GM10248 (cell line): ENCODE results near the gene THBS1.

Experiments
- CTCF ChIA-PET: fragments of 300-600 bp; sonication (Branson Sonifier 250); formaldehyde crosslinking; extraction: SDS; loops from one replicate; lab custom pipeline; 2021; ENCODE audit warnings: antibody characterized with exemption; lab: Yijun Ruan, JAX
- POLR2A ChIA-PET: fragments of 350-650 bp; sonication (Branson Sonifier 250); formaldehyde crosslinking; extraction: SDS; loops from one replicate; lab custom pipeline; 2020; ENCODE audit warnings: antibody characterized with exemption; lab: Yijun Ruan, JAX
- DNase-seq: peaks from one replicate; pipeline ENCODE4 v3.0.0; 2012; ENCODE audit errors: extremely low spot score
- TF ChIP-seq, protein P1 (sequence below): IDR thresholded peaks from 2 replicates; pipeline ENCODE4 v1.5.1; 2012; ENCODE audit warnings: mild to moderate bottlenecking, low read depth; ENCODE audit errors: extremely low read depth, missing control alignments, control extremely low read depth

THBS1 gene

DNA sequence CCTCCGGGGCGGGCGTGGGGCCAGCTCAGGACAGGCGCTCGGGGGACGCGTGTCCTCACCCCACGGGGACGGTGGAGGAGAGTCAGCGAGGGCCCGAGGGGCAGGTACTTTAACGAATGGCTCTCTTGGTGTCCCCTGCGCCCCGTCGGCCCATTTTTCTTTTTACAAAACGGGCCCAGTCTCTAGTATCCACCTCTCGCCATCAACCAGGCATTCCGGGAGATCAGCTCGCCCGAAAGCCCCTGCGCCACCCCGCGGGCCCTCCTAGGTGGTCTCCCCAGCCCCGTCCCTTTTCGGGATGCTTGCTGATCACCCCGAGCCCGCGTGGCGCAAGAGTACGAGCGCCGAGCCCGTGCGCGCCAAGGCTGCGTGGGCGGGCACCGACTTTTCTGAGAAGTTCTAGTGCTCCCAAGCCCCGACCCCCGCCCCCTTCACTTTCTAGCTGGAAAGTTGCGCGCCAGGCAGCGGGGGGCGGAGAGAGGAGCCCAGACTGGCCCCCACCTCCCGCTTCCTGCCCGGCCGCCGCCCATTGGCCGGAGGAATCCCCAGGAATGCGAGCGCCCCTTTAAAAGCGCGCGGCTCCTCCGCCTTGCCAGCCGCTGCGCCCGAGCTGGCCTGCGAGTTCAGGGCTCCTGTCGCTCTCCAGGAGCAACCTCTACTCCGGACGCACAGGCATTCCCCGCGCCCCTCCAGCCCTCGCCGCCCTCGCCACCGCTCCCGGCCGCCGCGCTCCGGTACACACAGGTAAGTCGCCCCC lies at the start of gene THBS1:
TSS of gene THBS1 (plus strand) at position 595 of the 757 bp plus-strand sequence. CDS start 779 bp downstream, outside the sequence.
- TF ChIP-seq, protein P1, sequence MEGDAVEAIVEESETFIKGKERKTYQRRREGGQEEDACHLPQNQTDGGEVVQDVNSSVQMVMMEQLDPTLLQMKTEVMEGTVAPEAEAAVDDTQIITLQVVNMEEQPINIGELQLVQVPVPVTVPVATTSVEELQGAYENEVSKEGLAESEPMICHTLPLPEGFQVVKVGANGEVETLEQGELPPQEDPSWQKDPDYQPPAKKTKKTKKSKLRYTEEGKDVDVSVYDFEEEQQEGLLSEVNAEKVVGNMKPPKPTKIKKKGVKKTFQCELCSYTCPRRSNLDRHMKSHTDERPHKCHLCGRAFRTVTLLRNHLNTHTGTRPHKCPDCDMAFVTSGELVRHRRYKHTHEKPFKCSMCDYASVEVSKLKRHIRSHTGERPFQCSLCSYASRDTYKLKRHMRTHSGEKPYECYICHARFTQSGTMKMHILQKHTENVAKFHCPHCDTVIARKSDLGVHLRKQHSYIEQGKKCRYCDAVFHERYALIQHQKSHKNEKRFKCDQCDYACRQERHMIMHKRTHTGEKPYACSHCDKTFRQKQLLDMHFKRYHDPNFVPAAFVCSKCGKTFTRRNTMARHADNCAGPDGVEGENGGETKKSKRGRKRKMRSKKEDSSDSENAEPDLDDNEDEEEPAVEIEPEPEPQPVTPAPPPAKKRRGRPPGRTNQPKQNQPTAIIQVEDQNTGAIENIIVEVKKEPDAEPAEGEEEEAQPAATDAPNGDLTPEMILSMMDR: no peak
- POLR2A ChIA-PET: no interaction called here
- no peak for DNase-seq
- CTCF ChIA-PET: interaction anchor here (0.7 to 3.6 kb wide), 32 partner anchors 11 to 1140 kb away, joined by 3 to 17 read pairs (median 5); no protein-coding TSS in a partner anchor

DNA sequence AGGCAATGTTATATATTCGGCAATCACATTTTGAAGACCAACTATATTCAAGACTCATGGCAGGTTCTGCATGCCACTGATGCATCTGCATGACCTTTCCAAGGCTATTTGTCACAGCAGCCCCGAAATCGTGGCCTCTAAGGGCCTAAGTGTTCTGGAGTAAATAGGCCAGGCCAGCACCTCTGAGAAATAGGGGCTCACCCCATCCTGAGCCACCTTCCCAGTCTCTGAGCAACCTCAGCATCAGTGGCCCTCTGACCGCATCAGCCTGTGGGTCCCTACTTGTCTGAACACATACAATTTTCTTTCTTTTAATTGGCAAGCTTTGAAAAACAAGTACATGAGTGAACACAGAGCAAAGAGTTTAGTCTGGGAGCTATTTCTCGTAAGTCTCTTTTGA lies 45.9 kb upstream of the THBS1 start:
- POLR2A ChIA-PET: no interaction called here
- TF ChIP-seq, protein P1: no peak
- CTCF ChIA-PET: no interaction called here
- no peak for DNase-seq

DNA sequence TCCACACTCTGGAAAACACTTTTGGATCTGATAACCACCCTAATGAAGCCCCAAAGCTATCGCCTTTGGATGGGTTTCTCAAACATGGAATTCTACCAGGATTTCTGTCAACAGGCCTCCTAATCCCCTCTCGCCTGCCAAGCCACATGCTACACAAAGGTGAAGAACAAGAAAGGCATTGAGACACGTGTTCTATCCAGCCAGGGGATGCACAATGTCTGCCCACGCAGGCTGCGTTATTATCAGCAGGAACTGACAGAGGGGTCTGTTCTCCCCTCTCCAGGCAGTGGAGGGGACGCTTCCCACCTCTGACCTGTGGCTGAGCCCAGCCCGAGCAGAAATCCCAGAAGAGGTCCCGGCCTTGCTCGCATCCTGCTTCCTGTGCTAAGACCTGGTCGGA lies 45.4 kb upstream of the THBS1 start:
- TF ChIP-seq, protein P1: no peak
- no peak for DNase-seq
- ChIA-PET POLR2A (no interaction called here), CTCF (no interaction called here)

DNA sequence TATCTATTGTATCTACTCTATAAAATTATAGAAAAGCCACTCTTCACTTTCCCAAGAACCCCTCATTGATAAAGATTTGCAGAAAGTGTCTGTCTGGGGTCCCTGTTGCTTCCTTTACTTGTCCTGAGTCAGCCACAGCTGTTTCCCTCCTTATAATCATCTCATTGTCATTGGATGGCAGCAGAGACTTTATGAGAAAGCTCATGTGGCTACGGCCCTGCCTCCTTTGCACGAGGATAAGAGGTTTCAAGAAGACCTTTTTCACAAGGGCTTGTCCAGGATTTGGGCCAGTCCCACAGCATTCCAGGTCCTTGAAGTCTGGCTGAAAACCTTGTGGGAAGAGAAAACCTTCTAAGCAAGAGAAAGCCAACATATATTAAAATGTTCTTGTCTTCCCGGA lies 41.9 kb upstream of the THBS1 start:
- POLR2A ChIA-PET: no interaction called here
- CTCF ChIA-PET: no interaction called here
- TF ChIP-seq, protein P1: no peak

DNA sequence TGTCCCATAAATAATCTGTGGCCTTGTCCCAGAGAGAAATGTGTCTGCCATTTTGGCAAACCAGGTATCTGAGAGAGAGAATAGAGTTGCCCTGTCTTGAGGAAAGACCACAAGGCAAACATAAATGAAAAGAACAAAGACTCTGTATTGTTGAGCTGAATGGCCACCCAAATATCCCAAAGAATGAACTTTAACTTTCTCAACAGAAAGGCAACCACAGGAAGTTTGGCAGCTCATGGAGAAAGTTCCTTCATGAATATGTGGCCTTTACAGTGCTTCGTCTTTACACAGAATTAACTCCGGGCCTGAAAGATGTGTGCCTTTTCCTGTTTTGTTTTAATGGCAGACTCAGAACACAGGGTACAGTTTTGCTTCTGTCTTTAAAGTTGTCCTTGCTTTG lies 41.4 kb upstream of the THBS1 start:
- POLR2A ChIA-PET: no interaction called here
- CTCF ChIA-PET: interaction anchor here (0.7 kb wide), 1 partner anchor 9 kb away, joined by 3 read pairs; no protein-coding TSS in a partner anchor

More for the DNA sequence above, 41.9 kb upstream of the THBS1 start:
- no peak for DNase-seq

DNA sequence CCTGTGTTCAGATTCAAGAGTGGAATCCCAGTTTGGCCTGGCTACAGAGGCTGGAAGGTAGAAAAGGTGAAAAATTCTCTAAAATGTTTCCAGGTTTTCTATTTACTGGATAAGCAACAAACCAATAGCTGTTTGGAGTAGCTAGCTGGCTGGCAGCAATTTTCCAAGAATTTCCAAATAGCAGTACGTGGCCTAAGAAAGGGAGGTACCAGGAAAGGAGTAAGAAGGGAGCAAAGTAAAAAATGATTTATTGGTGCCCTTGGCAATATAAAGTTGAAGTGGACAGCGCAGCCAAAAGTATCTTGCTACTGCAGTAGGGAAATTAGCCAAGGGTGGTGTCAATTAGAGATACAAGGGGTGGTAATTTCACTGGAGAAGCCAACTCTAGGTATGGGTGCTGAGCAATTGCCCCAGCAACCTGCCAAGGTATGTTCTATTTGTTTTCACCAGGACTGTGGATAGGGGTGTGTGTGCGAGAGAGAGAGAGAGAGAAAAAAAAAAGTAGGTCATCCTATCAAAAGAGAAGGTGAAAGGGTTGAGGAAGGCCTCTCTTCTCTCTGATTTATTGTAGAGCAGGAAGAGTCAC lies 40.8 kb upstream of the THBS1 start:
- TF ChIP-seq, protein P1: no peak
- CTCF ChIA-PET: interaction anchor here (0.7 kb wide), 1 partner anchor 9 kb away, joined by 3 read pairs; no protein-coding TSS in a partner anchor
- POLR2A ChIA-PET: no interaction called here

More for the DNA sequence above, 41.4 kb upstream of the THBS1 start:
- no peak for DNase-seq
- TF ChIP-seq, protein P1: no peak

More for the DNA sequence above, 40.8 kb upstream of the THBS1 start:
- DNase-seq: no peak
